NB4 (cell line): Measurements from ENCODE around the gene LRRFIP1.

Experiments
- DNase-seq: peaks from one replicate; pipeline ENCODE4 v3.0.0; 2010; ENCODE audit warnings: low read depth
- H3K4me3 ChIP-seq: one replicate; pipeline ENCODE4 v1.5.1; 2011; ENCODE audit warnings: mild to moderate bottlenecking, low read depth, low read length, moderate library complexity
- MYC ChIP-seq: IDR thresholded peaks from 2 replicates; pipeline ENCODE4 v1.6.1; 2011; ENCODE audit warnings: low read depth, low read length
- POLR2A ChIP-seq: IDR thresholded peaks from 2 replicates; pipeline ENCODE4 v1.6.1; 2011; ENCODE audit warnings: mild to moderate bottlenecking; ENCODE audit not compliant: insufficient read length; ENCODE audit errors: extremely low read depth
- TF ChIP-seq, protein P1 (sequence below): IDR thresholded peaks from one replicate; pipeline ENCODE4 v1.5.1; 2012; ENCODE audit warnings: low read depth, low read length
- TF ChIP-seq, protein P2 (sequence below): IDR thresholded peaks from 2 replicates; pipeline ENCODE4 v1.6.1; 2011; ENCODE audit warnings: low read depth, low read length

The LRRFIP1 gene

DNA sequence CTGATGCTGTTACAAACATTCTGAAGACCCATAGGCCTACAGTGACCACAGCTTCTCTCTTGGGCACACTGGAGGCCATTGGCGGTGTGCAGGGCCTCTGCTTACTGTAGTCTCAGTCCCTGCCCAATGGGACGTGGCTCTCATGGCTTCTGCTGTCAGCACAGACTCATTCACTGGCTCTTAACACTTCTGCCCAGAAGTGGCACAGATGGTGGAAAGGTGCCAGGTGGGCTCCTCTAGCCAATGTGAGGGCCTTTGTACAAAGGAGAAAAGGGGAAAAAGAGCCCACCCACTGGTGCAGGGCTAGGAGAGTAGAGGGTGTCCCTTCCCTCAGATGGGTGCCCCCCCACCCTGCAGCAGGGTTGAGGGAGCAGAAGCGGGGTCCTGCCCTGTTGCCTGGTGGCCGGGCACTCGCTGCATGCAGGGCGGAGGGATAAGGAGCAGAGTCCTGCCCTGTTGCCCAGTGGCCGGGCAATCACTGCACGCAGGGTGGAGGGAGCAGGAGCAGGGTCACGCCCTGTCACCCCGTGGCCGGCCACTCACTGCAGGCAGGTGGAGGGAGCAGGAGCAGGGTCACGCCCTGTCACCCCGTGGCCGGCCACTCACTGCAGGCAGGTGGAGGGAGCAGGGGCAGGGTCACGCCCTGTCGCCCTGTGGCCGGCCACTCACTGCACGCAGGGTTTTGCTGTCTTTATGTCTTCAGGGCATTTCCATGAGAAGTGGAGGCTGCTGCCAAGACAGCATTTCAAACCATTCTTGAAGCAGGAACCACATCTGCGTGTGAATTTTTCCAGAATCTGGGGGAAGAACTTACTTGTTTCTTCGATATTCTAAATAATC is 20.0 kb downstream of the LRRFIP1 start:
- no peak for TF ChIP-seq POLR2A
- TF ChIP-seq, protein P1, sequence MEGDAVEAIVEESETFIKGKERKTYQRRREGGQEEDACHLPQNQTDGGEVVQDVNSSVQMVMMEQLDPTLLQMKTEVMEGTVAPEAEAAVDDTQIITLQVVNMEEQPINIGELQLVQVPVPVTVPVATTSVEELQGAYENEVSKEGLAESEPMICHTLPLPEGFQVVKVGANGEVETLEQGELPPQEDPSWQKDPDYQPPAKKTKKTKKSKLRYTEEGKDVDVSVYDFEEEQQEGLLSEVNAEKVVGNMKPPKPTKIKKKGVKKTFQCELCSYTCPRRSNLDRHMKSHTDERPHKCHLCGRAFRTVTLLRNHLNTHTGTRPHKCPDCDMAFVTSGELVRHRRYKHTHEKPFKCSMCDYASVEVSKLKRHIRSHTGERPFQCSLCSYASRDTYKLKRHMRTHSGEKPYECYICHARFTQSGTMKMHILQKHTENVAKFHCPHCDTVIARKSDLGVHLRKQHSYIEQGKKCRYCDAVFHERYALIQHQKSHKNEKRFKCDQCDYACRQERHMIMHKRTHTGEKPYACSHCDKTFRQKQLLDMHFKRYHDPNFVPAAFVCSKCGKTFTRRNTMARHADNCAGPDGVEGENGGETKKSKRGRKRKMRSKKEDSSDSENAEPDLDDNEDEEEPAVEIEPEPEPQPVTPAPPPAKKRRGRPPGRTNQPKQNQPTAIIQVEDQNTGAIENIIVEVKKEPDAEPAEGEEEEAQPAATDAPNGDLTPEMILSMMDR: no peak
- TF ChIP-seq MYC: no peak
- TF ChIP-seq, protein P2, sequence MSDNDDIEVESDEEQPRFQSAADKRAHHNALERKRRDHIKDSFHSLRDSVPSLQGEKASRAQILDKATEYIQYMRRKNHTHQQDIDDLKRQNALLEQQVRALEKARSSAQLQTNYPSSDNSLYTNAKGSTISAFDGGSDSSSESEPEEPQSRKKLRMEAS: no peak
- H3K4me3 ChIP-seq: no peak overlapping the region
- no peak for DNase-seq

DNA sequence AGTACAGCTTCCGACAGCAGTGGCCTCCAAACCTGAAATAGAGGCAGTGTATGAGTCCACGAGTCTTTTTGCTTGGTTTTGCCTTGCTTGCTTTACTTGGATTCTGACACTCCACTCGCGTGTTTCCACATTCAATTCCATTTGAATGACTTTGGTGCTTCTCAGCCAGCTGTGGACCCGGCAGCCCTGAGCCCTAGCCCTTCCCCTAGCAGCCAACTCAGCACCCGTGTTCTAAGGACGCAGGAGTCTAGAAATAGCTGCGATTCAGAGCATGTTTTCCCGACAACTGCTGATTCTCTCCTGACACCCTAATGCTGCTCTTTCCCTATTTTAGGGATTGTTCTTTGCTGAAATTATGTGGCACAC is 20.6 kb downstream of the LRRFIP1 start:
- H3K4me3 ChIP-seq: no peak overlapping the region
- TF ChIP-seq MYC (no peak), POLR2A (no peak)
- no peak for DNase-seq

DNA sequence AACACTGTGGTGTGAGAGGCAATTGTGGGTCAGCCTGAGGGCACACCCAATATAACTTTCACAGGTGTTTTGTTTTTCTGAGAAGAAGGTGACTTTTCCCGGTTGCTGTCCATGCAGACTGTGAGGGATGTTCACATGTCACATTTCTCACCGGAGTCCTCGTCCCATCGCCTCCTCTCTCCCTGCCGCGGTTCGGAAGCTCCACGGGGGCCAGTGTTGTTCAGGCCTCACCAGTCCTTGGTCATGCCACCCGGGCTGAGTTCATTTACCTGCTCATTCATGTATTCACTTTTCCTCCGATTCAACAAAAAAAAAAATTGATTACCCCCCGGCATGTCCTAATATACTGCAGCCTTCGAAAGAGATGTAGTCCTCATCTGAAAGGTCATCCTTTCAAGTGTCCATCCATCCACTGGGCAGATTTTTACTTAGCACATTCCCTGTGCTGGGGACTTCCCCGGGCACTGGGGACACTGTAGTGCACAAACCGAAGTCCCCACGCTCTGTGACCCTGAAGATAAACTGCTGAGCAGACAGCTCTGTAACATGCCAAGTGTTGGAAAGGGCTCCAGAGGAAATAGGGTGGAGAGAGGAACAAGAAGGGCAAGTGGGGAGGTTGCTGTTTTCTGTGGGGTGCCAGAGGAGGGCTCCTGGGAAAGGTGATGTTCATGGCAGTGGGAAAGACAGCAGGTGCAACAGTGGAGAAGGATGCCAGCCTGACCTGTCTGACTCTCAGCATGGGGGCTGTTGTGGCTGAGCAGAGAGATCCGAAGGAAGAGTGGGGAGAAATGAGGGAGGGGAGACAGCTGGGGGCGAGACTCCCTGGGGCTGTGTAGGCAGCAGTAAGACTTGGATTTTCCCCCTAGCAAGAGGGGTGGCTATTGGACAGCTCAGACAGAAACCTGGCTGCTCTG is 22.4 kb downstream of the LRRFIP1 start:
- TF ChIP-seq MYC (no peak), POLR2A (no peak)
- TF ChIP-seq, protein P2: no peak
- TF ChIP-seq, protein P1: no peak
- no peak for DNase-seq
- H3K4me3 ChIP-seq: no peak overlapping the region

DNA sequence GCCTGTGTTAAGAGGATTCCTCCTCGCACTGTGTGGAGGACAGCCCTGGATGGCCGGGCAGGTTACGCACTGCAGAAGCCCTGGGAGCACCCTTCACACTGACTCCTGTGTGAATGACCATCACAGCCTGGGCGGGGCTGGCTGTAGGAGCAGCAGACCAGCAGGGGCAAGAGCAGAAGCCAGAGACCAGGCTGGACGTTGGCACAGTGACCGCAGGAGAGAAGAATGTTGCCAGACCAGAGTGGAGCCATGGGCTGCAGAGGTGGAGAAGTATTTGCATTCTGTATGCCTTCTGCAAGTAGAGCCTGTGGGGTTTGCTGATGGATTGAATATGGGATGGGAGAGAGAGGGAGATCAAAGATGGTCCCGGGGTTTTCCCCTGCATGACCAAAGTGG is 23.1 kb downstream of the LRRFIP1 start:
- no peak for DNase-seq
- H3K4me3 ChIP-seq: no peak overlapping the region
- TF ChIP-seq, protein P1: no peak
- TF ChIP-seq POLR2A: no peak
- TF ChIP-seq, protein P2: no peak
- no peak for TF ChIP-seq MYC

DNA sequence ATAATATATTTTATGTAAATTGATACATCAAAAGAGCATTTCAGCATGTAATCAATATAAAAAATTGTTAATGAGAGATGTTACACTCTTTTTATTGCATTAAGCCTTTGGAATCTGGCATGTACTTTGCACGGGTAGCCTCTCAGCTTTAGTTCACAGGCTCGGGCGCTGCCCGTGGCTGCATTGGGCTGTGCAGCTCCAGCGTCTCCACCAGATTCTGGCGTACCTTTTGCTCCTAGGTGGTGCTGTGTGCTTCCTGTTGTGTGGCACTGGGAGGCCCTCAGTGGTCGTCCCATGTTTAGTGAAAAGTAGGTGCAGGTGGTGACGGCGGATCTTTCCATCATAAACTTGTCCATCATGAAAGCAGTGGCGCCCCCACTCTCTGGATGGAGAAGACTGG is 24.4 kb downstream of the LRRFIP1 start:
- H3K4me3 ChIP-seq: no peak overlapping the region
- TF ChIP-seq POLR2A (no peak), MYC (no peak)
- TF ChIP-seq, protein P2: no peak
- TF ChIP-seq, protein P1: no peak
- no peak for DNase-seq

DNA sequence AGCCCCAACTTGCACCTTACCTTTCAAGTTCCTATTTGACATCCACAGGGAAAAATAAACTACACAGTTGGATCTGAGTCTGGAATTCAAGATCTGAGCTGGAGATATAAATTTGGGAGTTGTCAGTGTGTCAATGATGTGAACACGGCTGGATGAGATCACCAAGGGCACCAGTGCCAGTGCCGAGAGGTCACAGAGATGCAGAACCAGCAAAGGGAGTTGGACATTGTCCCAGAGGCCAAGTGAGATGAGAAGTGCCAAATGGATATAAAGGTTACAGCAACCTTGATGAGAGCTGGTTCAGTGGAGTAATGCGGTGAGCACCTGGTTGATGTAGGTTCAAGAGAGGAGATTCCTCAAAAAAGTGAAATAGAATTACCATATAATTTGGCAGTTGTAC is 24.8 kb downstream of the LRRFIP1 start:
- no peak overlapping the region for H3K4me3 ChIP-seq
- no peak for TF ChIP-seq POLR2A
- TF ChIP-seq, protein P1: no peak
- TF ChIP-seq MYC: no peak
- TF ChIP-seq, protein P2: no peak
- DNase-seq: no peak
